ENCODE measurements around the gene GAS7. TPM values are rescaled to one million over a fixed set of nuclear protein-coding genes. Genes with fewer than 3 reads are reported as not detected.
"Not testable (repeated sequence)": the region's sequence is repeated elsewhere in the genome, so short reads cannot be mapped to it uniquely, and the experiment has no call there.

GAS7 gene
- polyA plus RNA-seq, 1 donor = 57.4 TPM

DNA sequence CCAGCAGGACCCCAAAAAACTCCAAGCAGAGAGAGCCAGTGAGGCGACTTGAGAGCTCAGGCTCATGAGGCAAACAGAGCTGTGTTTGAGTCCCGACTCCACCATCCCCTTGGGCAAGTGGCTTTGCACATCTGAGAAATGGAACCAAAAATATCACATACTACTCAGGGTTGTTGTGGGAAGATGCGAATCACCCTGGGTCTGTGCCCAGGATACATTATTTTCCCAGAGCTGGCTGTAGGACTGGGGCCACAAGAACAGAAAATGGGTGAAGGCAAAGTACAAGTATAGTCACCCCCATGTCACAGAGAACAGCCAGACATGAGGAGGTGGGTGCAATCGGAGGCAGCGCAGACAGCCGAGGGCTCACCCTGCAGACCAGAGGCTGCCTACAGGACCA, 127.3 kb downstream of the GAS7 start:
- DNase-seq = no peak

DNA sequence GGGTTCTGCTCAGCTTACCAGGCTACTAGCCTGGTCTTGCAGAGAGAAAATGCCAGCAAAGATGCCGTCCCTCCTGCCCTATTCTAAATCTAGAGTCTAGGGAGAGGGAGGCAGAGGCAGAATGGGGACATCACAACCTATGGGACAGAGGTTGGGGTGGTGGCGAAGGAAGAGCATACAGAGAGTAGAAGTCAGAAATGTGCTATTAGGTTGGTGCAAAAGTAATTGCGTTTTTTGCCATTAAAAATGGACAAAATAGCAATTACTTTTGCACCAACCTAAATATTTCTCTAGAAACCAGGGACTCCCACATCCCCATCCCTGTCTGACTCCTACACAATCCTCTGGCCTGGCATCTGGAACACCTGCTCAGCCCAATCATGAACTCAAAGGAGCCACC, 127.7 kb downstream of the GAS7 start:
- DNase-seq = no peak

DNA sequence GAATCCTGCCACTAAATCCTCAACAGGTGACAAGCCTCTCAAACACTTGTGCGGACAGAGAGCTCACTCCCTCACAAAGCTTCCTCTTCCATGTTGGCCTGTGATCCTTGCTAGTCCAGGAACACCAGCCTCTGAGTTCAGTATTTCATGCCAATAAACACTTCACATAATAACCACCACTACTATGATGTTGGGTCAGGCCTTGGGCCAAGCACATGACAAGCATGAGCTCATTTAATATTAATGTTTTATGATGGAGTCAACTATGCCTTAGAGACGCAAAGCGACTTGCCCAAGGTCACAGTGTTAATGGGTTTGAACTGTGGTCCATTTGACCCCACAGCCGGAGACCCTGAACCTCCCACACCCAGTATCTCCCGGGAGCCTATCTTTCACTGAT, 129.1 kb downstream of the GAS7 start:
- DNase-seq = no peak

DNA sequence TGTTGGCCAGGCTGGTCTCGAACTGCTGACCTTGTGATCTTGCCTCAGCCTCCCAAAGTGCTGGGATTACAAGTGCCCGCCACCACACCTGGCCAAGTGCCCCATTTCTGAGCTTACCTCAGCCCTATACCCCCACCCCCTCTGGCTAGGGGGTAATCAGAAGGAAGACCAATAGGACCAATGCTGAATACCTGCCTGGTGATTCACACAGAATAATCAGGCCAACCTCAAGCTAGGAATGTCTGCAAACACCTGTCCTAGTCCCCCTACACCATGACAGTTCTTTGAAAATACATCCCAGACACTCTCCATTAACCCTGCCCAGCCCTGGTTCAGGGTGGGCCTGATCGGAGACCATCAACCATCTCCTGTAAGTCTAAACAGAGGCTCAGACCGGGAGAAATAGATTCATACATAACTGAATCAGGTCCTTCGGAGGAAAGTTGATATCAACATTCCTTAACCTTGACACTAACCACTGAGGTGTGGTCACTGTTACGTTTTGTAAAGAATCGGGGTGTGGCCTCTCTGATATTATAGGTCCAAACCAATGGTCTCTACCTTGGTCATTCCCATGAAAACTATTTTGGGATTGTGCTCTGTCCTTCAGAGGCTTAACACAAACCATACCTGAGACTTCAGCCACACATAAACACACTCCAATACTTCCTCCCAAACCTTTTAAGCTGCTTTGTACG, 130.8 kb downstream of the GAS7 start:
- DNase-seq = no peak

DNA sequence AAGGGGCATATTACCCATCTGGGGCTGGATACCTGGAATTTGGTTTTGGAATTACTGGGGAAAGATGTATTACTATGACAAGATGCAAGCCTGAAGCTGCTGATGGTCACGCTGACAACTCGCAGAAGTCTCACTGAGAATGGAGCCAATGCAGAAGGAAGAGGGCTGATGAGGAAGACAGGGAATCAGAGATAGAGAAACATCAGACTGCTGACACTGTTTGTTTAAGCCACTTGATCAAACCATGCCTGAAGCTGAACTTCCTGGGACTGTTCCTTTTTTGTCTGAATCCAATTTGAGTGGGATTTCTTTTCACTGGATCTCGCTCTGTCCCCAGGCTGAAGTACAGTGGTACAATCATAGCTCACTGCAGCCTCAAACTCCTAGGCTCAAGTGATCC, 133.9 kb downstream of the GAS7 start:
- DNase-seq = no peak

DNA sequence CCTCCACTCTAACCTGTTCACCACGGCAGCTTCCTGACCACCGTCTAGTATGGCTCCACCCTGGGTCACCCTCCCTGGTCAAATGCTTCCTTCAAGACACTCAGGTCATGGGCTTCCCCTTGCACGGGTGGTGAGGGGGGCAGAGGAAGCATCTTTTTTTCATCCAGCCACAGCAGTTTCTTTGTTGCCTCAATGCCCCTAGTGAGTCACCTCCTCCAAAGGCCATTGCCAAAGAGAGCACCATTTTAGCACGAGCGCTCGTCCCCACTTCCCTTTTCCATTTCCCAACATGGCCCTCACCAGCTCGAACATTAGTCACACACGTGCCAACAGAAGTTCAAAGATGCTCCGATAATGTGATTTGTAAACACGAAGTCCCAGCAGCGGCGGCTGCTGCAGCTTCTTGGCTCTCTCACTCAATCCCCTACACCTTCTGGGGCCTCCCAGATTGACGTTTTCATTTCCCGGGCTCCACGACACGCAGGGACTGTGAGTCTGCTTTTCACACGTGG, 134.6 kb downstream of the GAS7 start:
- no peak for DNase-seq

DNA sequence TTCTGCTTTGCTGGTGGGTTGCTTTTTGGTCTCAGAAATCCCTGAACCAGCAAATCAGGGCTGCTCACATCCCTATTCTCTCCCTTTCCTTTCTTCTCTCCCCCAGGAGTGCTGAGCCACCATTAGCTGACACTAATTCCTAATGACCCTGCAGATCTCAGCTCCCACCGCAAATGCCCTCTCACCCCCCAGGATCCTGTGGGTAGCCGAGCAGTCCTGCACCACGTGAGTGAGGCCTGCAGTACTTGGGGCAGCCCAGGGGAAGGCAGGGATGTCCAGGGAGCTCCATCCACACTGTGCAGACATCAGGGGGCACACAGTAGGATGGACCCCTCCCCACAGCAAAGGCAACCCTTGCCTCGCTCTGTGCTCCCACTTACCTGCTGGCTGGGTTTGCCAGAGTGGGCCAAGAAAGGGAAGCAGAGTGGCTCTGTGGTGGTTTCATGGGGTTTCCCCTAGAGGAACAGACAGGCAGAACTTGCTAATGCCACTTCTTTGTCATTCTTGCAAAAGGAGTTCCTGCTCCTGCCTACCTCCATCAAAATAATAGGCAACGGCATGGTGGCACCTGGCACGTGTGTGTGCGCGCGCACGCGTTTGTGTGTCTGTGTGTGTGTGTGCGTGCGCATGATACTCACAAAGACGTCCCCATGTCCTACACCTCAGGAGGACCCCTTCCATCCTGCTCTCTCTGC, 135.6 kb downstream of the GAS7 start:
- no peak for DNase-seq

DNA sequence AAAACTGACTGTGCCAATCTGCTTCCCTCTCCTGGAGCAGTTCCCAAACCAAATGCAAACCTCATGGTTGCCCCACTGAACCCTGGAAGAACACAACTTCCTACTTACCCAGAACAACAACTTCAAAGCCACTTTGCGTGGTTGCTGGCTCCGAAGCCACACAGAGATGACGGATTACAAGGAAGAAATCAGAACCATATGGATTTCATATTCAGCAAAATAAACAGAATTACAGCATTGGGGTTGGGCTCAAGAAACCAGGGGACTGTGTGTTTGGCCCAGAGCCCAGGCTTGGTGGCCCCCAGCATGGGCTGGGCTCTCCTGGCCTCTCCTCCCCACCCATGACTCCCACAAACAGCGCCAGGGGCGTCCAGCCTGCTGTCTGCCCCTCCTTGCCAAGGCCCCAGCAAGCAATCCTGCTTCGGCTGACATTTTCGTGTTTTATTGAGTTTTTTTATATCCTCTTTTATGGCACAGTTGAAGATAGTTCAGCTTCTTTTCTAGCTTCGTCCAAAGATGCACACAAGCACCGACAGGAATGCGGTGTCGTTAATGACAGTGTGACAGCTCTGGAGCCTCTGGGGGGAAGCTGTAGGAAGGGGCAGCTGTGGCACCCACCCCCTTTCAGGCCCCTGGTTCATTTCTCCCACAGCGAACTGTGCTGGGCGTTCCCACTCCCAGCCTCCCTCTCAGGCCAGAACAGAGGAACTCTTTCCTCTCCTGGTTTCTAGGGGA, 137.1 kb downstream of the GAS7 start:
- DNase-seq = peak; percentile 71

DNA sequence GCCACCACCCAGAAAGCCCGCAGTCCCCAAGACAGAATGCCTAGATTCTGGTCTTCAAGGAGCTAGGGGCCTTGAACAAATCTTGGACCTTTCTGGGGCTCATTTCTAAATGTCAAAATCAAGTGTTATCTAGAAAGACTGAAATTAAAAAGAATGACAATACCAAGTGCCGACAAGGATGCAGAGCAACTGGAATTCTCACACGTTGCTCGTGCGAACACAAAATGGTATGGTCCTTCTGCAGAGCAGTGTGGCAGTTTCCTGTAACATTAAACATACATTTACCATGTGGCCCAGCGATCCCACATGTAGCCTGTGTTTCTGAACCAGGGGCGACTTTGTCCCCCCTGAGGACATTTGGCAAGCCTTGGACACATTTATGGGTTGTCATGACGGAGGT, 137.9 kb downstream of the GAS7 start:
- no peak for DNase-seq

DNA sequence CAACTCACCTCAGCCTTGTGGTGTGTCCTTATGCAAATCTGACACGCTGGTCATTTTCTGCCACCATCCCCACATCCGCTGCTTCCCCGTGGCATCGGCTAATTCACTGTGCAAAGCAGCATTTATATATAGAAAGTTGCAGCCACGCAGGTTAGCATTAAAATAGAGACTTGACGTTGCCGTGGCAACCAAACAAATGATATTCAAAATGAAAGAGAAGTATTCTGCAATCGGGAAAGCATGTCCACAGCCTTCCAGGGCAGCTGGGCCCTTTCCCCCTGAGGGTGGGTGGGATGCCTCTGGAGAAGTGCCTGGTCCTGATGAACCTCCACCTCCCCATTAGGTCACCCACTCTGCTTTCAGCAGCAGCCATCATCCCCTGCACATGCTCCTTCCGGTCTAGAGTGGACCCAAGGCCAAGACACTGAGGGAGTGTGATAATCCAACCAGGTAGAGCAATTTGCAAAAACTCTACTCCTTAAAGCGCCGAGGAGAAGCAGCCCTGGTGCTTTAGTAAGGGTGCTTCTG, 138.7 kb downstream of the GAS7 start:
- DNase-seq = peak; percentile 79

DNA sequence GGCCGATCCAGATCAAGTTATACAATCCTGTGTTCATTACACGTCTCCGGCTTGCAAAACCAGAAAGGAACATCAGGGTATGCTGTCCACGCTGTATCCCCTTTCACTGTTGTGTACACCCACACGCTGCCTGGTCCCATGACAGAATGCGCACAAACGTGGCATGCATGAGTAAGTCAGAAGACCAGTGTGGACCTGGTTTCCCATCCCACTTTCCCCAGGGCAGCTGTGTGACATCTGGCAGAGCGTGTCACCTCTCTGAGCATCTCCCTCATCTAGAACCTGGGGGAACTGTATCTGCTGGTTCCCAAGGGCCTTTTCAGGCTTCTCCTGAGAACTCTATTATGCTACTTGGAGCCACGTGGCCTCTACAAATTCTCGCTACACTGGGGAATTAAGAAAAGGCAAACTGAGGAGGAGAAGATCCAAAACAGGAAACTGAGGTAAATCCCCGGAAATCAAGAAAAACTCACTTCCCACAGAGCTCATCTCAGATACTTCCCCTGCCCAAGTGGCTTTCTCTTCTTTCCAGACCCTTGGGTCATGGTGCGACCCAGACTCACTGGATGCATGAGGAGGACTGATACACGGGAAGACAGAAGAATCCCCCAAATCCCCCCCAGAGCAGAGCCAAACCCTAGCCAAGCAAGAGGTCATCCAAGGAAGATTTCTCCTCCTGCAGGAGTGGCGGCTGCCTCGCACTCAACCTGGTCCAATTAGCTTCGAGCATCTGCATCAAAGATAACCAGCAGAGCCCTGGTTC, 139.3 kb downstream of the GAS7 start:
- no peak for DNase-seq

DNA sequence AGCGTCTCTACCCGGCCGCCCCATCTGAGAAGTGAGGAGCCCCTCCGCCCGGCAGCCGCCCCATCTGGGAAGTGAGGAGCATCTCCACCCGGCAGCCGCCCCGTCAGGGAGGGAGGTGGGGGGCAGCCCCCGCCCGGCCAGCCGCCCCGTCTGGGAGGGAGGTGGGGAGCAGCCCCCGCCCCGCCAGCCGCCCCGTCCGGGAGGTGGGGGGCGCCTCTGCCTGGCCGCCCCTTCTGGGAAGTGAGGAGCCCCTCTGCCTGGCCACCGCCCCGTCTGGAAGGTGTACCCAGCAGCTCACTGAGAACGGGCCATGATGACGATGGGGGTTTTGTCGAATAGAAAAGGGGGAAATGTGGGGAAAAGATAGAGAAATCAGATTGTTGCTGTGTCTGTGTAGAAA, 140.9 kb downstream of the GAS7 start:
- DNase-seq = not testable (repeated sequence)

DNA sequence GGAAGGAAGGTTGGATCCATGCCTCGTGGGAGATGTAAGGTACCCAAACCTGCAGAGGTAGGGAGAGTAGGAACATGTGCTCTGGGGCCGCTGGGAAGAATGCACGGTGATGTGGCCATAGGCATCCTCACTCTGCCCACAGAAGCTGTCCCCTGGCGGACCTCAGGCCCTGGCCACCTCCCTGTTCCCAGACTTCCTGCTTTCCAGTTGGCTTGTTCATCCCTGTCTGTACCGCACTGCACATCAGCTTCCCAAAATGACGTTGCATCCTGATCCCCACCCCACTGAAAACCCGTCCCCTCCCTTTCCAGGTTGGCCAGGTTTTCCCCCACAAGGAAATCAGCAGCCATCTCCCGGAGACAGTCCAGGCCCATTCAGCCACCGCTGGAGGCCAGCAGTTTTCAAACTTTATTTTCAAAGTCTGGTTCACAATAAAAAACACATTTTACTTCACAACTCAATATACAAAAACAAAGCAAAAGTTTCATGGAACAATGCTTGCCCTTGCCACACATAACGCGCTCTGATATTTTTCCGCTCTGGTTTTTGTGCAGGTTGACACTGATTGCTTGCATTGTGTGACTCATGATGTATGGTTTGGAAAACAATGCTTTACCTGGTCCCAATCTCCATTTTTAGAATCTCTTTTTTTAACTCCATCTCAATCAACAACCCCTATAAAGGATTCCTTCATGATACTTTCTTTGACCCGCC, 143.0 kb downstream of the GAS7 start:
- no peak for DNase-seq

DNA sequence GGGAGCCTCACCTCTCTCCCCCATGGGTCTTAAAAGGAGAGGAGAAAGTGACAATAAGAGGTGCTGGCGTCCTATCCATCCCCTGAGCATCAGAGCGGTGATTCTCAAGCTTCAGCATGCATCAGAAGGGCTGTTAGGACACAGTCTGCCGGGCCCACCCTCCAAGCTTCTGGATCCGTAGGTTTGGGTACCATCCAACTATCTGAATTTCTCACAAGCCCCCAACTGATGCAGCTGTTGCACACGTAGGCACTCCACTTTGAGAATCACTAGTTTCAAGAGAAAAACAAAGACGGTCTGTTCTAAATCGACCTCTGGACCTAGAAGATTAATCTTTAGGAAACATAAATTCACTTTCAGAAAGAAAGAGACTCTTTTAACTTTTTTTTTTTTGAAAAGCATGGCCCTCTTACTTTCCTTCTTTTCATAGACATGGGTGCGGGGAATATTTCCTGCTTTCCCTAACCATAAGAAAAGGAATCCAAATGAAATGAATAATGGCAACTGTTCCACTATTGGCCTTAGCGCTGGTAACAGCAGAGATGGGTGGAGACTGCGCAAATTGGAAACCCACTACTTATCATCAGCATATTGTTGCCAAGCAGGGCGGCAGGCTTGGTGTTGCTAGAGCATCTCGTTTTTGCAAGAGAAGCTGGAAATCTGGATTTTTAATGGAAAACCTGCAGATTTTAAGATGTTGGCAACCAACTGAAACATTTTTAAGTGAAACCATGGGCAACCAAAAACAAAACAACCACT, 144.4 kb downstream of the GAS7 start:
- DNase-seq = no peak

DNA sequence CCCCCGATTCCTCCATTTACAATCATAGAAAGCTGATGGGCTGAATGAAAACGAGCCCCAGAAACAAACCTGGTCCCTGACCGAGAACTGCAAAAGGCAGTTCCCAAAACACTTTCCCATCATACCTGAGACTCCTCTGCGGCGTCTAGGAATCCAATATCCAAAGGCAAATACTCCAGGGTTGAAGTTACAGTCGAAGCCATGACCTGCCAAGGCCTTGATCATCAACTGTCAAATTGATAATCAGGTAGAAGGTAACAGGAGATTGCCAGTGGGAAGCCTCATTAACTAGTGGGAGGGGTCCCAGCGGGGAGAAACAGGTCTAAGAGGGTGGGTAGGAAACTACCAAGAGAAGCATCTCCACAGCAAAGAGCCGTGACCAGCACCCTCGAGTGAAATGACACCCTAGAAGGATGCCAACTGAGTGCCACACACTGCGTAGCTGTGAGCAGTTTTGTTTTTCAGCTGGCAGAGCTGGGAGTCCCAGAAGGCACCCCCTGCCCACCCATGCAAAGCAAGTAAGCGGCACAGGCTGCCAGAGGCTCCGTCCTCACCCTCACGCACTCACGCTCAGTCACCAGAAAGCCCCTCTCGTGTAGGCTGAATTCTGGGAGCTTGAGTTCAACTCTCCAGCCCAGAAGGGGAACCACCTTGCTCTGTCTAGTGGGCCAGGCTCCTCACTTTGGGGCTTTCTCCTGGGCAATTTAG, 146.1 kb downstream of the GAS7 start:
- no peak for DNase-seq

DNA sequence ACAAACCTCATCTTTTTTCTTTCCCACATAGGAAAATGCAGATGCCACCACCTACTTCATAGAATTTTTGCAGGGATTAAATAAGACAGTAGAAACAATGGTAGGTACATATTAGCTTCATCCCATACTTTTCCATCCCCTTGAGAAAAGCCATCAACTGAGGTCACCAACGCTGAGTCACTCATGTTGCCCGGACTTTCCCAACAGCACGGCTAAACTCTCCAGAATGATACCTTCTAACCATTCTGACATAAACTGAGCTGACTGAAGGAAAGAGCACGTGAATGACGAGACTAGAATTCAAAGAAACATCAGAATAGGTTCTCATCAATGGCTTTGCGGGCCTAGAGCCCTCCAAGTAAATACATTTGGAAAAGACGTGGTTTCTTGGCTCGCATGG, 147.3 kb downstream of the GAS7 start:
- DNase-seq = no peak

DNA sequence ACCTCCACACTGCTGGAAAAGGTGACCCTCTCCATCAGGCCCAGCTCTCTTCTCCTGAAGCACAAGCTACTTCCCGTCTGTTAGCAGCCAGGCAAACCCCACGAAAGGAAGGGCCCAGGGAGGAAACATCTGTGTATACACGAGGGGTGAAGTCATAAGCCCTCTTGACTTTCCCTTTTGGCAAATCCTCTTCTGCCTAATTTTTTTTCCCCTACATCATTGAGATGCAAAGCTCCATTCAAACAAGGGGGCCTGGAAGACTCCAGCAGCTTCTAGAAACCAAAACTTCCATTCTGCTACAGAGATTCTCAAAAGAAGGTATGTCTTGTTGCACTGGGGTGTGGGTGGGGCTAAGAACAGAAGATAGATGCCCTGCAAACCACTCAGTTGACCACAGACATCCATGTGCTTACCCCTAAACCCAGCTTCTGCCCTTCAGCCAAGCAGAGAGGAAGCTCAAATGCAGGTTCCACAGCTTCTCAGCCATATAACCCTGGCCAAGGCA, 147.8 kb downstream of the GAS7 start:
- peak; percentile 62 for DNase-seq

DNA sequence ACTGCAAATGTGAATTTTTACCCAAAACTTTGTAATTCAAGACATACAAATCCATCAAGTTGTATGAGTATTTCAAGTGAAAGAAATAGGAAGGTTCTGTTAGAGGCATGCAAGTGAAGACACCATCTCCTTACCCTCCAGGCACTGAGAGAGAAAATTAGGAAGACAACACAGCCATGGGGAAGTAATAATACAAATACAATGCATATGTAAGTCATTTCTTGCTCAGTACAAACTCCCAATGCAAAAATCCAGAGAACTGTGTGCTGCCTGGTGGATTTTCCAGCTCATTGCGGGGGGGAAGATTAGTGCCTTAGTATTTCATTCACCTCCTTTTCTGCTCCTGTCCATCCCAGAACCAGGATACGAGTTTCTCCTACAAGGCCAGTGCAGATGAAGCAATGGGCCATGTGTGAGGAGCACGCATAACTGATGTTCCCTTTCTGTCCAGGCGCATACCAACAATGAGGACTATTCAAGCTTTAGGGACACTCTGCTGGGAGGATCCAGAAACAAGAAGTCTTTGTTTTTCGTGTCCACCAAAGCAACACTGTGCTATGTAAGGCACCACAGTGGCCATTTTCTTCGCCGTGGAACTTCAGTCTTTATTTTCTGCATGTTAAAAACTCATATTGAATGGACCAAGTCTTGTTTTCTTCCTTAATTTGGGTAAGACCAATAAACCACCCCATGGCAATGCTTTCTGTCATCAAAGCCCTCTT, 149.6 kb downstream of the GAS7 start:
- no peak for DNase-seq
